H9 (cell line): ENCODE measurements around the gene PPM1H. TPM values are rescaled to one million over a fixed set of nuclear protein-coding genes. Genes with fewer than 3 reads are reported as not detected.

Experiments
- DNase-seq: peaks from one replicate; pipeline ENCODE4 v3.0.0-alpha.2; 2017
- H2AFZ ChIP-seq: one replicate; pipeline ENCODE4 v1.6.1; 2013; ENCODE audit warnings: mild to moderate bottlenecking, low read length, control low read depth, moderate library complexity
- H2AK5ac ChIP-seq: 2 replicates; pipeline ENCODE4 v1.6.1; 2013; ENCODE audit warnings: low read length, control low read depth, mixed read lengths; ENCODE audit not compliant: insufficient read length
- H2BK120ac ChIP-seq: one replicate; pipeline ENCODE4 v1.6.1; 2013; ENCODE audit warnings: low read depth, mild to moderate bottlenecking, low read length, control low read depth, inconsistent platforms; ENCODE audit not compliant: poor library complexity, severe bottlenecking
- H2BK12ac ChIP-seq: 2 replicates; pipeline ENCODE4 v1.6.1; 2013; ENCODE audit warnings: low read length, control low read depth, mixed read lengths, low read depth; ENCODE audit not compliant: insufficient read length
- H2BK15ac ChIP-seq: 2 replicates; pipeline ENCODE4 v1.6.1; 2013; ENCODE audit warnings: low read depth, low read length, control low read depth
- H2BK20ac ChIP-seq: one replicate; pipeline ENCODE4 v1.6.1; 2013; ENCODE audit warnings: low read depth, mild to moderate bottlenecking, low read length, control low read depth, inconsistent platforms; ENCODE audit not compliant: poor library complexity, severe bottlenecking
- H2BK5ac ChIP-seq: 2 replicates; pipeline ENCODE4 v1.6.1; 2013; ENCODE audit warnings: low read length, control low read depth, mixed read lengths; ENCODE audit not compliant: insufficient read length
- H3K14ac ChIP-seq: 2 replicates; pipeline ENCODE4 v1.6.1; 2013; ENCODE audit warnings: low read length, control low read depth; ENCODE audit not compliant: insufficient read depth
- H3K18ac ChIP-seq: 2 replicates; pipeline ENCODE4 v1.6.1; 2013; ENCODE audit warnings: low read depth, mild to moderate bottlenecking, mixed read lengths, low read length, control low read depth; ENCODE audit not compliant: insufficient read length
- H3K23ac ChIP-seq: 2 replicates; pipeline ENCODE4 v1.6.1; 2013; ENCODE audit warnings: low read length, control low read depth, mixed read lengths, low read depth; ENCODE audit not compliant: insufficient read length
- H3K23me2 ChIP-seq: 2 replicates; pipeline ENCODE4 v1.6.1; 2013; ENCODE audit warnings: low read depth, mild to moderate bottlenecking, mixed read lengths, low read length, control low read depth; ENCODE audit not compliant: insufficient read length, poor library complexity, severe bottlenecking
- H3K27ac ChIP-seq: 2 replicates; pipeline ENCODE4 v1.5.1; 2013; ENCODE audit warnings: low read length, control low read depth, mixed read lengths, low read depth; ENCODE audit not compliant: insufficient read length
- H3K27me3 ChIP-seq: 2 replicates; pipeline ENCODE4 v1.6.1; 2013; ENCODE audit warnings: low read length, control low read depth, inconsistent platforms; ENCODE audit not compliant: insufficient read depth
- H3K4ac ChIP-seq: 2 replicates; pipeline ENCODE4 v1.6.1; 2013; ENCODE audit warnings: low read depth, mild to moderate bottlenecking, control low read depth, inconsistent platforms, low read length, moderate library complexity
- H3K4me1 ChIP-seq: 2 replicates; pipeline ENCODE4 v1.6.1; 2013; ENCODE audit warnings: low read length, control low read depth, inconsistent platforms; ENCODE audit not compliant: insufficient read depth
- H3K4me2 ChIP-seq: 2 replicates; pipeline ENCODE4 v1.6.1; 2013; ENCODE audit warnings: low read length, control low read depth, mixed read lengths; ENCODE audit not compliant: insufficient read length, insufficient read depth
- H3K56ac ChIP-seq: 2 replicates; pipeline ENCODE4 v1.6.1; 2013; ENCODE audit warnings: low read depth, mild to moderate bottlenecking, mixed read lengths, low read length, control low read depth; ENCODE audit not compliant: insufficient read length
- H3K79me1 ChIP-seq: 2 replicates; pipeline ENCODE4 v1.6.1; 2013; ENCODE audit warnings: low read depth, mild to moderate bottlenecking, moderate library complexity, low read length, control low read depth, inconsistent platforms; ENCODE audit not compliant: insufficient read depth, poor library complexity, severe bottlenecking
- H3K79me2 ChIP-seq: 2 replicates; pipeline ENCODE4 v1.6.1; 2013; ENCODE audit warnings: low read length, control low read depth, inconsistent platforms; ENCODE audit not compliant: insufficient read depth
- H3K9ac ChIP-seq: 2 replicates; pipeline ENCODE4 v1.6.1; 2013; ENCODE audit warnings: low read length, control low read depth, mixed read lengths; ENCODE audit not compliant: insufficient read length; ENCODE audit errors: extremely low read depth
- H3K9me3 ChIP-seq: one replicate; pipeline ENCODE4 v1.6.1; 2013; ENCODE audit warnings: low read depth, low read length, inconsistent platforms; ENCODE audit not compliant: control insufficient read depth
- H3T11ph ChIP-seq: one replicate; pipeline ENCODE4 v1.6.1; 2013; ENCODE audit warnings: mild to moderate bottlenecking, low read length, control low read depth, inconsistent platforms
- H4K20me1 ChIP-seq: one replicate; pipeline ENCODE4 v1.6.1; 2013; ENCODE audit not compliant: control insufficient read depth, insufficient read length, insufficient read depth
- H4K5ac ChIP-seq: 2 replicates; pipeline ENCODE4 v1.6.1; 2013; ENCODE audit warnings: low read depth, mild to moderate bottlenecking, mixed read lengths, low read length, control low read depth; ENCODE audit not compliant: insufficient read length
- H4K8ac ChIP-seq: replicated peaks from 2 replicates; pipeline ENCODE4 v1.6.1; 2013; ENCODE audit warnings: low read length, control low read depth, mixed read lengths, low read depth; ENCODE audit not compliant: insufficient read length
- H4K91ac ChIP-seq: 2 replicates; pipeline ENCODE4 v1.6.1; 2013; ENCODE audit warnings: low read depth, mild to moderate bottlenecking, moderate library complexity, mixed read lengths, low read length, control low read depth; ENCODE audit not compliant: insufficient read length
- H3K27ac Mint-ChIP-seq, 3 experiments: 2 replicates in 2 of 3; 3 replicates in 1 of 3; pipeline ENCODE4 v1.8.0; 2020 to 2021; ENCODE audit warnings: mixed read lengths in 3 of 3, mild to moderate bottlenecking in 1 of 3, moderate library complexity in 1 of 3
- H3K27me3 Mint-ChIP-seq: 2 replicates; pipeline ENCODE4 v1.8.0; 2021; ENCODE audit warnings: low read depth, mild to moderate bottlenecking, moderate library complexity, mixed read lengths
- H3K36me3 Mint-ChIP-seq, 3 experiments: 2 replicates in 2 of 3; 3 replicates in 1 of 3; pipeline ENCODE4 v1.8.0; 2020 to 2021; ENCODE audit warnings: low read depth in 3 of 3, mixed read lengths in 3 of 3; ENCODE audit not compliant: insufficient read depth in 1 of 3
- H3K4me1 Mint-ChIP-seq, 2 experiments: 2 replicates each; pipeline ENCODE4 v1.8.0; 2020; ENCODE audit warnings: mixed read lengths in 2 of 2
- H3K4me3 Mint-ChIP-seq, 2 experiments: 2 replicates in 1 of 2; 3 replicates in 1 of 2; pipeline ENCODE4 v1.8.0; 2020 to 2021; ENCODE audit warnings: mild to moderate bottlenecking in 2 of 2, mixed read lengths in 2 of 2, moderate library complexity in 1 of 2
- H3K9me3 Mint-ChIP-seq, 2 experiments: 2 replicates in 1 of 2; 3 replicates in 1 of 2; pipeline ENCODE4 v1.8.0; 2020; ENCODE audit warnings: mild to moderate bottlenecking in 2 of 2, mixed read lengths in 2 of 2, moderate library complexity in 1 of 2
- CTCF ChIP-seq: fragments of 200-600 bp; sonication (generic); conservative IDR thresholded peaks from 3 replicates; pipeline ENCODE4 v1.8.0; 2021; ENCODE audit warnings: antibody characterized with exemption, mild to moderate bottlenecking
- WGBS: extraction: QIAGEN DNeasy Blood & Tissue Kit; methylation state at CpG from one replicate; pipeline ENCODE4 v1.1.7; 2013; ENCODE audit warnings: missing lambda C conversion rate, low lambda C conversion rate, mixed read lengths; ENCODE audit not compliant: insufficient read length; ENCODE audit errors: extremely low coverage; 5-methylcytosine and 5-hydroxymethylcytosine counted together
- total RNA-seq: library from RNA; stranded (reverse); gene quantifications from 2 replicates; pipeline ENCODE4 v1.2.1, GENCODE V29; 2021

The PPM1H gene
- total RNA-seq, 1 experiment from 2014 or later = 22.1 TPM

GRCh38 chr12:62834971-62835547 lies 99.9 kb downstream of the PPM1H start:
- Mint-ChIP-seq H3K36me3 (peaks cover 8 to 14% (median 13%) of the 10 kb centered on the region in 3 experiments; a peak in 5 of 7 replicates), H3K4me3 (no peak overlapping the region), H3K9me3 (no peaks in the 10 kb centered on the region), H3K4me1 (peaks cover 8 to 13% of the 10 kb centered on the region in 2 experiments), H3K27me3 (no peaks in the 10 kb centered on the region), H3K27ac (no peak overlapping the region)
- DNase-seq = no peak
- Histone ChIP-seq H3K79me1 (no peaks in the 10 kb centered on the region), H4K20me1 (no peaks in the 10 kb centered on the region), H2BK20ac (no peak overlapping the region), H3K27ac (no peak overlapping the region), H3K14ac (no peak overlapping the region), H2AFZ (no peak overlapping the region), H4K8ac (no peak overlapping the region), H3K4me1 (no peaks in the 10 kb centered on the region; the same call in 1 of the 2 replicates), H3K56ac (no peak overlapping the region), H3T11ph (no peak overlapping the region), H3K18ac (no peak overlapping the region), H3K23ac (no peak overlapping the region), H4K5ac (no peak overlapping the region), H3K23me2 (no peaks in the 10 kb centered on the region), H3K4ac (no peak overlapping the region), H2BK12ac (no peak overlapping the region), H2BK15ac (no peak overlapping the region), H2BK5ac (no peak overlapping the region), H3K79me2 (no peaks in the 10 kb centered on the region; the same call in 1 of the 2 replicates), H3K27me3 (no peaks in the 10 kb centered on the region), H3K4me2 (no peak overlapping the region), H2BK120ac (no peak overlapping the region), H3K9me3 (no peaks in the 10 kb centered on the region), H4K91ac (no peak overlapping the region), H3K9ac (no peak overlapping the region), H2AK5ac (no peak overlapping the region)
- no CpG with 5 or more reads among the region's 10 CpGs for WGBS
- TF ChIP-seq CTCF = no peak
